ENCODE results near the gene TSPAN1. TPM values are rescaled to one million over a fixed set of nuclear protein-coding genes. Genes with fewer than 3 reads are reported as not detected.

Gene TSPAN1
- total RNA-seq, 1 experiment from 2014 or later: 46.2 TPM

Other genes starting within 250 kb of the TSPAN1 start
- gene PIK3R3, start 42.5 kb upstream of the TSPAN1 start, total RNA-seq (2022): 17.4 and 21.4 TPM in 2 replicates
- gene P3R3URF, start 1.4 kb downstream of the TSPAN1 start, total RNA-seq (2022): not detected in 2 replicates
- gene POMGNT1, start 23.3 kb downstream of the TSPAN1 start, total RNA-seq (2022): 62.0 and 74.5 TPM in 2 replicates
- not detected in 2 replicates for gene LURAP1, start 28.2 kb downstream of the TSPAN1 start, total RNA-seq (2022)
- gene RAD54L, start 72.7 kb downstream of the TSPAN1 start, total RNA-seq (2022): 22.5 and 25.2 TPM in 2 replicates
- 47.5 and 48.8 TPM in 2 replicates for gene LRRC41, start 128.5 kb downstream of the TSPAN1 start, total RNA-seq (2022)
- 410 and 460 TPM in 2 replicates for gene UQCRH, start 128.6 kb downstream of the TSPAN1 start, total RNA-seq (2022)
- gene NSUN4, start 165.7 kb downstream of the TSPAN1 start, total RNA-seq (2022): 38.7 and 42.5 TPM in 2 replicates
- 31.4 and 34.2 TPM in 2 replicates for gene FAAH, start 219.2 kb downstream of the TSPAN1 start, total RNA-seq (2022)

Data from Calu3 (cell line).